HG03139 (cell line): ENCODE measurements around the gene HIP1R.
A peak's percentile ranks its signal among the peaks of the same experiment; 100 is the strongest.

ENCODE experiments used
- ATAC-seq: cut with Tn5 transposase; IDR thresholded peaks from one replicate; pipeline ENCODE4 v1.9.1; 2021; ENCODE audit not compliant: unreplicated experiment

The HIP1R gene

DNA sequence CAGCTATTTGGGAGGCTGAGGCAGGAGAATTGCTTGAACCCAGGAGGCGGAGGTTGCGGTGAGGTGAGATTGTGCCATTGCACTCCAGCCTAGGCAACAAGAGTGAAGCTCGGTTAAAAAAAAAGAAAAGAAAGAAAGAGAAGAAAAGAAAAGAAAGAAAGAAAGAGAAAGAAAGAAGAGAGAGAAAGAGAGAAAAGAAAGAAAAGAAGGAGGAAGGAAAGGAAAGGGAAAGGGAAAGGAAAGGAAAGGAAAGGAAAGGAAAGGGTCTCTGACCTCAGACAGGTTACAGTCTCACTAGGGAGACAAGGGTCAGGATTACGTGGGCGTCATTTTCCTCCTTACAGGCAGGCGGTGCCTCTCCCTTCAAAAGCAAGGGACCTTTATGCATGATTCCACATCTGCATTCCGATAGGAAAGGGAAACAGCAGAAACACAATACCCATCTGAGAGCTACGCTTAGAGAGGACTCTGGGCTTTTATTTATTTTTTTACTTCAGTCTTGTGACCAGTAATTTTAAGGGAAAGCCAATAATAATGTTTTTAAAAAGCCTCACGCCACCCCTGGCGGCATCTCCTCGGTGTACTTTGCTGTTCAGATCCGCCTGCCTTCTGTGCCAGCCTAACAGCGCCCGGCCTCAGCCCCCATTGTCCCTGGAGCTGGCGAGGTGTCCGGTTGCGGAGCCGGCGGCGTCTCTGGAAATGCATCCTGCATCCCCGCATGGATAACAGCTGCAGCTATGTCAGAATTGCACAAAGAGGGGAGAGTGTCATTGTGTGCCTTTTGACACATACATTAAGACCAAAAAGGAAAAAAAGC lies 945 bp upstream of the HIP1R start:
- ATAC-seq: no peak

DNA sequence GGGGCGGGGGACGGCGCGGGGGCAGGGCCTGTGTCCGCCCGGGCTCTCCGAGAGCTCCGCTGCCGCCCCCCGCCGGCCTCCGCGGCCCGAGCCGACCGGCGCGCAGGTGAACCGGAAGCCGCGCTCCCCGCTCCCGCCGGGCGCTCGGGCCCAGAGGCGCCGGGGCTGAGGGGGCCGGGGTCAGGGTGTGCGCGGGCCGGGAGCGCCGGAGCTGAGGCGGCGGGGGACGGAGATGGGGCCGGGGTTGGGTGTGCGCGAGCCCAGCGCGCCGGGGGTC lies 431 bp downstream of the HIP1R start:
- ATAC-seq: no peak

DNA sequence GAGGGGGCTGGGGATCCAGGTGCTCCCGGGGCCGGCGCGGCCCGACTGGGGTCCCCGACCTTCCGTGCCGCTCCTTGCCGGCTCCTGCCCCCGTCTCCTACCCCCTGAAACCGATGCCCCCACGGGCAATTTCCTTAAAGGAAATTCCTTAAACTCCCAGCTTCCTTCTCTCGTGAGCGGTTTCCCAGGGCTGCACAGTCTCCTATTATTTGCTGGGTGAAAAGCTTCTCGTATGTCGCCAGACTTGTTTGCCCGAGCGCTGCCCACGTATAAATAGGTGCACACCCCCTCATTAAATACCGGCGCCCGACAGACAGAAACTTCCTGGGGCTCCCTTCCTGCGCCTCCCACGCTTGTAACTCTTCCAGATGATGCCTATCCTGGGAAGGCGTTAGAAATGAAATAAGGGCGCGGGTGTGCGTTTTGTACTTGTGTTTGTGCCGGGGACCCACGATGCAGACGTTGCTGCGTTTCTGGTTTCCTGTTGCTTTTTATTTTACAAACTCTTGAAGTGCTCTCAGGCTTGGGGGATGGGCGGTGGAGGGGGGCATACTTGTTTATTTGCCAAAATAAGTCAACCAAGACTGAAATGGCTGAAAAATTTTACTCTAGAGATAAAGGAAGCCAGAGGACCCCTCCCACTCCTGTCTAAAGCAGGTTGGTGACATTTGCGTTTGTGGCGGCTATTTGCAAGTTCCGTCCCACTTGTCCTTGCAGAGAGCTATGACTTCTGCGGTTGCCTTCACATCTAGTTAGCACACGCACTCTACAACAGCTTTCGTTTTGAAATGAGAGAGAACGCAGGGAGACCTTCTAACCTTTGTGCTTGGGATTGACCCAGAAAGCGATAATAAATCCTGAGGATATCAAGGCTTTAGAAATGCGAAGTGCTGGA lies 1.0 kb downstream of the HIP1R start:
- ATAC-seq: peak; percentile 39

DNA sequence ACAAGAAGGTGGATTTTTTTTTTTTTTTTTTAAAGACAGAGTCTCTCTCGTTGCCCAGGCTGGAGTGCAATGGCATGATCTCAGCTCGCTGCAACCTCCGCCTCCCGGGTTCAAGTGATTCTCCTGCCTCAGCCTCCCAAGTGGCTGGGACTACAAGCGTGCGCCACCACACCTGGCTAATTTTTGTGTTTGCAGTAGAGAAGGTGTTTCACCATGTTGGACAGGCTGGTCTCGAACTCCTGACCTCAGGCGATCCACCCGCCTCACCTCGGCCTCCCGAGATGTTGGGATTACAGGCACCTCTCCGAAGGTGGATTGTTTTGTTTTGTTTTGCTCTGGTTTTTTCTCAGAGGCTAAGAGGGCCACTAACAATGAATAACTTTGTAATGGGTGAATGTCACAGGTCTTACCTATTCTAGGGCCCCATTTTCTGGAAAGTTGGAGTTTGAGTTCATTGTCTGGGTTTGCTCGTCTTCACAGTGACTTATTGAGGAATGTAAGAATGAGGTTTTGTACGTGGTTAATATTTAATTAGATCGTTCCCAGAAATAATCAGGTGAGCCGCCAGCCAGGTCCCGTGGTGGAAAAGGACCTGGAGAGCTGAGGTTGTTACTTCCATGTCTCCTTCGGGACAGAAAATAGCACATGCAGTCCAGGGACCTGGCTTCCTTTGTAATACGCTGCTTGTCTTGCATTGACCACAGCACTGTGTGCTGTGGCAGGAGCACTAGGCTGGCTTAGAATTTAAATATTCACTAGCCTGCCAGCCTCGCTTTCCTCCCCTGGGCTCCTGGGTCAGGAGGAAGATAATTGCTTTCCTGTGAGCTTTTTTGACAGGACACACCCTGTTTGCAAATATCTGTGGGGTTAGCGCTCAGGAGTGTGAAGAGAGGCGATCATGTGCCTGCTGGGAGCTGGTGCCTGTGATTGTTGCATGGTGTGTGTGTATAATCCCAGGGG lies 2.3 kb downstream of the HIP1R start:
- ATAC-seq: no peak

DNA sequence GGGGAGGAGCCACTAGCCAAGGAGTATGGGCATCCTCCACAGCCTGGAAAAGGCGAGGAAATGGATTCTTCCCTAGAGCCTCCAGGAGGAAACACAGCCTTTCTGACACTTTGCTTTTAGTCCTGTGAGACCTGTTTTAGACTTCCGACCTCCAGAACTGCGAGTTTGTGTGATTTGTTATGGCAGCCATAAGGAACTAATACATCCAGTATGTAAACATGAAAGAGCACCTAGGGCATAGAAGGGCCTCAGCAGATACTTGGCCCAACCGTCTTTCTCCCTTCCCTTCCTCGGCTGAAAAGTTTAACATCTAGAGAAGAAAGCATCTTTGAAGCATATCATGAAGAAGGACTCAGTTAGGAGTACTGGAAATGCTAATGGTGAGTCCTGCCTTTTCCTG lies 3.6 kb downstream of the HIP1R start:
- ATAC-seq: no peak

DNA sequence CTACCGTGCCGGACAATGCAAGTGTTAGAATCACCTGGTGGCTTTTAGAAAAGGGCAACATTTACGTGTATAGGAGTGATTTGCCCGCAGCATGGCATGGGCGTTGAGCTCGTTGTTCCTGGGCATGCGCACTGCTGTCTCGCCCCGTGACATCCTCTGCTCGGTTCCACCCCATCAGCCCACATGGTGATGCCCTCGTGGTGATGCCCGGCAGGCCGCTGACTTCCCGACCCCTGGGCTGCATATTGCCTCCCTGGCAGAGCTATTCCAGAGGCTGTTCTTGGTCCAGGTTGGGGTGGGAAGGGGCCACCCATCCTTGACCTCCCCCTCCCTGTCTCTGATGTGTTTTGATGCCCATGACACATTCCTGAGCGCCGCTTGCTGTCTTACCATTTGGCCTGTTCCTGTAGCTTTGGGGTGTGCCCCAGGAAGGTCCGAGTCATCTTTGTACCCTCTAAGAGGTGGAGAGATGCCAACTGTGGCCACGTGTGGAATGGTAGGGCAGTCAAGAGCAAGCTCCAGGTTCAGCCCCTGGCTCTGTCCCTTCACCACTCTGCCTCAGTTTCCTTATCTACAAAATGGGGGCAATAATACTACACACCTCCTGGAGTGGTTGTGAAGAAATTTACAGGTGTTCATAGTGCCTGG lies 4.8 kb downstream of the HIP1R start:
- no peak for ATAC-seq

DNA sequence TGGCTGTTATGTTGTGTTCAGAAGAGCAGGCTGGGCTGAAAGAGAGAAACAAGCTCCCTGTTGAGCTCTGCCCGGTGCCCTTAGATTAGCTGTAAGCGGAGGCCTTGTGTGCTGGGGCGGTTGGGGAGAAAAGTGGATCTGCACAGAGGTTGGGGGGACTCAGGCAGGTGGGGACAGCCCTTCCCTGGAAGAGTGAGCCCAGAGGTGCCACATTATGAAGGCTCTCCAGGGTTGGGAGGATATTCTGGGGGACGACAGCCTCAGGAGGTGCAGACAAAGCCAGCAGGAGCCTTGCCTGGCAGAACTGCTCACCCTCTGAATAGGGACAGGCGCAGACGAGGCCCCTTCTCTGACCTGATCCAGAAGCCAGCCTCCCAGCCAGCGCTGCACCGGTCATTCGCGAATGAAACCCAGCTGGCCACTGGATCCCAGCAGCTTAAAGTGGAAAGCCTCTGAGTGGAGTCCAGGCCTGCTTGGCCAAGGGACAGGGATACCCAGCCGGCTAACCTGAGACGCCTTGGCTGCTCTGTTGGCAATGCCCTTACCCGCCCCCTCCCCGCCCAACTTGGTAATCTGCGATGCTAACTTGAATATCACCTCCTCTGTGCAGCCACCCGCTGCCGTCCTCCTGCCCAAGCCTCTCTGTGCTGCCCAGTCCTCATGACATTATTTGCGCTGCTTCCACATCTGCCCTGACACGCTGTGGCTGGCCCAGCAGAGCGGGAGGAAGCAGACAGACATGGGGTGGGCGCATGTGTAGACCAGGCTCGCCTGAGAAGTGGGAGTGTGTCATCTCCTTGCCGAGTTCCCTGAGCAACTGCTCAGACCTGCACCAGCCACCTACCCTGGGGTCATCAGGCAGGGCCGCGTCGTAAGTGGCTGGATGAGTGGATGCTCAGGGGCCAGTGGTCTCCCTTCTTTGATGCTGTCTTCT lies 5.6 kb downstream of the HIP1R start:
- ATAC-seq: no peak

DNA sequence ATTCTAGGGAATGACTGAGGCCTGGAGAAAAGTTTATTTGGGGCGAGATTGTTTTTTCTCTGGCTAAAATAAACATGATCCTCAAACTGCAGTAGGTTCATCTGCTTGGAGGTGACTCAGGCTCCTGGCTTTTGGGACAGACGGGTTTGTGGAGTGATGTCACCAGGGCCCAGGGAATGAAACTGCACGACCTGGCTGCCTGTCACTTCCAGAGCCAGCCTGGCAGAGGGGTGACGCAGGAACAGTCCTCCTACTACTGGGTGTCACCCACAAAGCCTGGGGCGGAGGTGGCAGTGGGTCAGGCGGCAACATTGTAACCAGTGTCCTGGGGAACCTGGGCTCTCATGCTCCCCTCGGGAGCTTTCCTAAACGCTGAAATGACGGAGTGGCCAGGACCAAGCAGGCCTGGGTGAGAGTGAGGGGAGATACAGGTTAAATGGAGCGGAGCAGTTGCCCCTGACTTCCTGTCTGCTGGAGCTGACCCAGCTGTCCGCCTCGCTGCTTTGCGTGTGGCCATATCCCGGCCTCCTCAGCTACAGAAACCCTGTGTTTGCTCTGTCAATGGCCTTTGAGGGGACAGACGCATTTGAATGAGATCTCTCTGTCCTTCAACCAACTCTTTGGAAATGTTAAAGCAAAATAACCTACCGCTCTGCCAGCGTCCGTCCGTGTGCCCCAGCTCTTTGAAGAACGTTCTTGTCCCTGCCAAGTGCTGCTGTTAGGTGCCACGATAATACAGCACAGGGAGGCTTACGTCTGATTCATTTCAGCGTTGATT lies 6.5 kb downstream of the HIP1R start:
- no peak for ATAC-seq

DNA sequence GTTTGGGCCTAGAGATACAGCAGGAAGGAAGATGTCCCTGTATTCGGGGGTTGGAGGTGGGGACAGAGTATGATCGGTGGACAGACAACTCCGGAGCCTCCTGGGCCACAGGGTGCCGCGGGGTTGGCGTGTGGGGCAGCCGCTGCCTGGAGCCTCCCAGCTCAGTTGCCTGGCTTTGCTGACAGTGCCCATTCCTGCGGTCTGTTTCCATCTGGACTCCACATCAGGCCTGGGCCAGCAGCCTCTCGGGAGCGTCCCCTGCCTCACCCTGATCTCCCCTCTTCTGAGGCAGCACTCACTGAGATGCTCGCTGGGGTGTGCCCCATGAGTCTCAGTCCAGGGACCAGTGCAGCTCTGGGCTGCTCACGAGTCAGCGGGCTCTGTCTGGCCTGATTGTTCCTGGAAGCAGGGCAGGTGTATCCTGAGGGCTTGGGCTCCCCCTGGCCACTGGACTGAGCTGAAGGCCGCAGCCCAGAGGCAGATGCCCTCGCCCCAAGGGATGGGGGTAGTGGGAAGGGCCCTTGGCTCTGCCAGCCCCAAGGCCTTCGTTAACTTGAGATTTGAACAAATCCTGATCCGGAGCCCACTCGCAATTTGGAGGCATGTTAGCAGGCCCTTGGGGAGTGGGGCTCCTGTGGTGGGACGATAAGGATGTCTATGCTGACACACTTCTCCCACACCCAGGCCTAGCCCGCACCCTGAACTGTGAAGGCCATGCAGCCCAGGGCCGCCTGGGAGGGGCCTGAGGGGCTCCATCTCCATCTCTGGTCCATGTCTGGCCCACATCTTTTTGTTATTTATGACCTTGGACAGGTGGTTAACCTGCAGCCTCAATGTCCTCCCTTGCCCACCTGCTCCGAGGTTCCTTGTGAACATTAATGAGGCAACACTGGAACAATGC lies 7.5 kb downstream of the HIP1R start:
- no peak for ATAC-seq

DNA sequence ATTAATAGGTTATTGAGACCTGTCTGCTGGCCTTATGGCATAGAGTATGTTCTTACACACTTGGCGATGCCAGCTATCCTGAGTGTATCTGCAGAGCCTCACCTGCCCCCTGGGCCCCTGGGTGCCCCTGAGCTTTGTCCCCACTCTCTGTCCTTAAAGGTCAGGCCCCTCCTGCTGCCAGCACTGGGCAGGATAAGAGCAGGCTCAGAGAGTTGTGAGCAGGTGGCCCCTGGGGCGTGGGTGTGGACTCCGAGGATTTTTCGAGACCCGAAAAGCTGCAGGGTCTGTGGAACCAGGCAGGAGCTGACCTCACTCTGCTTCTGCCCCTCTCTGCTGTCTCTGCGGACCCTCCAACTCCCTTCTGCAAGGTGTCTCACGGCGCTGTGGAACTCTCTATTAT lies 8.2 kb downstream of the HIP1R start:
- ATAC-seq: no peak

DNA sequence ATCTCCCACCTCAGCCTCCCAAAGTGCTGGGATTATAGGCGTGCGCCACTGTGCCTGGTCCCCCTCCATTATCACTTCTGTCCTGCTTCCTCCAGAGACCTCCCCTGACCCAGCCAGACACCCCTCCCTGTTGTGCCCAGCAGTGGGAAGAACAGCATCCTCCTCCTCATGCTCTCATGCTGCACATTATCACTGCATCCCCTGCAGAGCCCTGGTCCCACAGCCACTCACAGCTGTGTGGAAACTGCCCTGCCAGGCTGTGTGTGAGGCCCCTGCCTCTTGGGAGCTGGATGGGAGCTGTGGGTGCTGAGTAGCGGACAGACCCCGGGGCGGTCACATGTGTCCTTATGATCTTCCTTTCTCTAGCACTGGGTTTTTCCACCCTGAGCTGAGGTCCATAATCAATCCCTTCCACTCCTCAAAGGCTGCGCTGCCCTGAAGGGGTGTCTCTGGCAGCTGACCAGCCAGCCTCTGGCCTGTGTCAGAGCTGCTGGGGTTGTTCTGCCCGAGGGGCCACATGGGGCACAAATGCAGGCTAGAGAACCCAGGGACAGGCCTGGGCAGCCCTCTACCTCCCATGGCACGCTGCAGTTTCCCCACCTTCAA lies 9.2 kb downstream of the HIP1R start:
- ATAC-seq: no peak

DNA sequence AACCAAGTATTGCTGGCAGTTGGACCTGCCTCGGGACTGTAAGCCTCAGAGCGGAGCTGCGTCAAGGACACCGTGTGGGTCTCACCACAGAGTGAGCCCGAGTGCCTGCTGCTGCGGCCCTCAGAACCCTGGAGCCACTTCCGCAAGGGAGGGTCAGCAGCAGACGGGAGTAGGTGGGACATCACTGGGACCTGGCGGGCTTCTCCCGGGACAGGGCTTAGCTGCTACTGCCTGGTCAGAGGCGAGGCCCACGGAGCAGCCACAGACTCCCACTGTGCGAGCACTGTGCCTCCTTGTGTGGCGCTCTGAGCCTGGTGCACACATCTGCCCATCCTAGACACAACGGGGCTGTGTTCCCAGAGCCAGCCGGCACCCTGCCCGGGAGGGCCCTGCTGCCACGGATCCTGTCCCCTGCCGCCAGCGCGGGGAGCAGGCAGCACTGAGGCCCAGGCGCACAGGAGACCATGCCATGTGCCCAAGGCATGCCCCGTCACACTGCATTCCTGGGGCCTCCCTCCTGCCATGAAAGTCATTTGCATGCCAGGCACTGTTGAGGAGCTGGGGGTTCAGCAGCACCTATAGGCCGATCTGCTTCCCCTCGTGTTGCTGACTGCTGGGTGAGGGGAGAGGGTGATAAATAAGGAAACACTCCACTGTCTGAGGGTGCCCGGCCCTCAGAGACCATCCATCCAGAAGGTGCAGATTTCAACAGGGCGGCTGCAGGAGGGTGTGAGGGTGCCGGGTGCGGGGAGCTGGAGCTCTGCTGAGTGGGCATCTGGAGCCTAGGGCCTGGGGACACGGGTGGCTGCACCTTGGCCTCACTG lies 10.0 kb downstream of the HIP1R start:
- no peak for ATAC-seq

DNA sequence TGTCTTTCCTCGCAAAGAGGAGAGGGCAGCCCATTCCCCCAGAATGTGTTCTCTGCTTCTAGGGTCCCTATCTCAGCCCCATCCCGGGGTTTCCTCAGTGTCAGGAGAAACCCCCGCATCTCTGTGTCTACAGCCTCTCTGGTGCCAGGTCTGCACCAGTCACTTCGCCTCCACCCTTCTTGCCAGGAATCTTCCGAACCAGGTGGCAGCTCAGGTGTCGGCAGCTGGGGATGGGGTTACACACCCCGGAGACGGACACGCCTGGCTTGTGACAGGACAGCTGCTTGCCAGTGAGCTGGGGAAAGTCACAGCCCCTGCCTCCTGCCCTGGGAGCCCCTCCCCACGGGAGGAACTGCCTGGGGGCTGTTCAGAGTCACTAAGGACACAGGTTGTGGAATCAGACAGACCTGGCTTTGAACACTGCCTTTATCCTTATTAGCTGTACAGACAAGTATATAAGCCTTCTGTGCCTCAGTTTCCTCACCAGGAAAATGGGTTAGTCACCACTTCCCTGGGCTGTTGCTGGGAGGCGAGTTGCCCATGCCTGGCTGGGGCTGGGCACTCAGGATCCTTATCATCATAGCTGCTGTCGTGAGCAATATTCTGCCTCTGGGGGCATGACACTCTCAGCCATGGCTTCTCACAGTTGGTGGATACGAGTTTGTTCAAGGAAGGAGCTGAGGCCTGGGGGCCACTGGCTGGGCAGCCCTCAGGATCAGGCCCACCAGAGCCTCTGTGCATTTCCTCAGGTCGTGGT lies 10.8 kb downstream of the HIP1R start:
- ATAC-seq: no peak

DNA sequence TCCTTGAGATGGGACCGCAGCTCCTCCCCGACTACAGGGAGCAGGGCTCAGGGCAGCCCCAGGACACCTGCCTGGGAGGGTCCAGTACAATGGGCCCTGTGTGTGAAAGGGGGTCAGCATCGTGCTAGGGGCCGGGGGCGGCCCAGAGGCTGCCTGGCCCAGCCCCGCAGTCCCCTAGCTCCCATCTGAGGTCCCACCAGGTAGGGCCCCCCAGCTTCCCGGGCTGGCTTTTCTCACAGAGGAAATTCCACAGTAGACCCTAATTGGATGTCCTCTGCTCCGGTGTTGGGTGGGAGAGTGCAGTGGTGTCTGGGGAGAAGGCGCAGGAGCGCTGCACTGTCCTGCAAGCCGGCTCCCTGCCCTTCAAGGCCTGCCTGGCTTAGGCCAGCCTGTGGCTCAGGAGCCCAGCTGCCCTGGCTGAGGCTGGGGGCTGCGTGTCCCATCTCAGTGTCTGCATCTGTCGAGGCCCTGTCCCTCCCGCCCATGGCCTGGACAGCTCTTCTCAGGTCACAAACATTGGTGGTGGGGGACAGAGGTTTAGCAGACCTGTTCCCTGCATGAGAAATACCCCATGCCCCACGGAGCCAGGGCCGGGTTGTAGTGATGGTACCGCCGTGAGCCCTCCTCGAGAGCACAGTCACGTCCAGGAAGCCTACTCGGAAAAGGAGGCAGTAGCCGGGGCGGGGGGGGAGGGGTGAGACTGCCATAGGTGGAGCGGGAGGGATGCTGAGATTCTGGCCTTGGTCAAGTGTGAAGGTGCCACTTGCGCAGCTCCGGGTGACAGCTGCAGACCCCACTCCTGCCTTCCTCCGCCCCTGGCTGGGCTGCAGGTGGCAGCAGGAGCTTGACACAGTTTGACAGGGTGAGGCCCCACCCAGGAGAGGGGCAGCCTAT lies 11.6 kb downstream of the HIP1R start:
- no peak for ATAC-seq

DNA sequence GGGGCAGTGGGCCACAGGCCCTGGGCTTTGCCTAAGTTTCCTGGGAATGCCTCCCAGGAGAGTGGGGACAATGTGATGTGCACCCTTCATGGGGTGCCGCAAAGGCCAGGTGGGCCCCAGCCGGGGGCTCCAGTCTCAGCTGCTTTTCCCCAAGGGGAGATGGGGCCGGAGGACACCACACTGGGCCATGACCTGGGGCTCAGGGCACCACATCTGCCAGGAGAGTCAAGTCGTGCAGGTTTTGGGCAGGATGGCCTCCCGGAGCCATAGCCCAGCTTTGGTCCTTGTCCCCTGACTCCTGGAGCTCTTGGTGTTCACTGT lies 12.2 kb downstream of the HIP1R start:
- no peak for ATAC-seq
